Kidney epithelial cell (primary cell): ENCODE data around the gene MEF2A. TPM values are rescaled to one million over a fixed set of nuclear protein-coding genes. Genes with fewer than 3 reads are reported as not detected.

Experiments
- DNase-seq: peaks from one replicate; pipeline ENCODE4 v3.0.0-alpha.2; 2010; ENCODE audit warnings: low read depth
- H3K27me3 ChIP-seq: 2 replicates; pipeline ENCODE4 v1.6.0; 2011; ENCODE audit warnings: low read length; ENCODE audit not compliant: control insufficient read depth, insufficient read depth
- H3K36me3 ChIP-seq: 2 replicates; pipeline ENCODE4 v1.5.1; 2011; ENCODE audit warnings: low read length; ENCODE audit not compliant: control insufficient read depth, insufficient read depth
- H3K4me3 ChIP-seq: 2 replicates; pipeline ENCODE4 v1.5.1; 2011; ENCODE audit warnings: low read depth, mild to moderate bottlenecking, control low read depth, low read length
- CTCF ChIP-seq: IDR thresholded peaks from 2 replicates; pipeline ENCODE4 v1.5.1; 2011; ENCODE audit warnings: mild to moderate bottlenecking, moderate library complexity, low read length, control low read depth, inconsistent platforms; ENCODE audit not compliant: insufficient read depth, poor library complexity, severe bottlenecking
- total RNA-seq: library from RNA; depleted of rRNA; stranded (reverse); fragments of >200 nt; gene quantifications from 2 replicates; pipeline ENCODE4 v1.2.3, GENCODE V29; 2015

MEF2A gene
- total RNA-seq, 1 donor from 2014 or later, result 55.4 TPM

- no peaks in the 10 kb centered on the region for H3K36me3 ChIP-seq
- DNase-seq, result peak; percentile 85
Measured at GRCh38 chr15:99682455-99682854, 116.7 kb downstream of the MEF2A start.

GRCh38 chr15:99683000-99683670 lies 117.4 kb downstream of the MEF2A start:
- H3K36me3 ChIP-seq, result no peaks in the 10 kb centered on the region
- DNase-seq, result peak; percentile 29
- TF ChIP-seq CTCF, result no peak
- H3K27me3 ChIP-seq, result no peaks in the 10 kb centered on the region
- H3K4me3 ChIP-seq, result no peak overlapping the region

More at GRCh38 chr15:99682455-99682854, 116.7 kb downstream of the MEF2A start:
- no peak overlapping the region for H3K4me3 ChIP-seq
- H3K27me3 ChIP-seq, result no peaks in the 10 kb centered on the region
- no peak for TF ChIP-seq CTCF

- Histone ChIP-seq H3K4me3 (no peak overlapping the region), H3K36me3 (peaks cover 1% of the 10 kb centered on the region), H3K27me3 (no peaks in the 10 kb centered on the region)
- no peak for DNase-seq
- TF ChIP-seq CTCF, result no peak
Measured at GRCh38 chr15:99686290-99686689, 120.5 kb downstream of the MEF2A start.

GRCh38 chr15:99692825-99693224 lies 127.0 kb downstream of the MEF2A start:
- no peak for DNase-seq
- Histone ChIP-seq H3K36me3 (peaks cover 1% of the 10 kb centered on the region), H3K27me3 (no peaks in the 10 kb centered on the region), H3K4me3 (no peak overlapping the region)
- TF ChIP-seq CTCF, result no peak

GRCh38 chr15:99696096-99696495 lies 130.3 kb downstream of the MEF2A start:
- DNase-seq, result no peak
- Histone ChIP-seq H3K36me3 (no peaks in the 10 kb centered on the region), H3K4me3 (no peak overlapping the region), H3K27me3 (no peaks in the 10 kb centered on the region)
- no peak for TF ChIP-seq CTCF
